Calu3 (cell line): ENCODE measurements around the gene FAT3. TPM values are rescaled to one million over a fixed set of nuclear protein-coding genes. Genes with fewer than 3 reads are reported as not detected.

Experiments used
- BruUV-seq: library from RNA; stranded (reverse); fragments of 400-500 nt; replicated peaks from 2 replicates; lab custom pipeline; 2021; lab: Mats Ljungman, UMichigan
- CTCF ChIA-PET: fragments of 300-600 bp; sonication (Branson Sonifier 250); formaldehyde crosslinking; loops from one replicate; lab custom pipeline; 2022; ENCODE audit warnings: antibody characterized with exemption; lab: Charles Lee
- DNase-seq: peaks from one replicate; pipeline ENCODE4 v3.0.0; 2022
- H3K27ac Mint-ChIP-seq: one replicate; pipeline ENCODE4 v1.8.0; 2022; ENCODE audit warnings: mixed read lengths; ENCODE audit not compliant: unreplicated experiment
- H3K27me3 Mint-ChIP-seq: one replicate; pipeline ENCODE4 v1.8.0; 2022; ENCODE audit warnings: mixed read lengths; ENCODE audit not compliant: unreplicated experiment
- H3K36me3 Mint-ChIP-seq: one replicate; pipeline ENCODE4 v1.8.0; 2022; ENCODE audit warnings: mild to moderate bottlenecking, moderate library complexity, mixed read lengths; ENCODE audit not compliant: insufficient read depth, unreplicated experiment
- H3K4me1 Mint-ChIP-seq: one replicate; pipeline ENCODE4 v1.8.0; 2022; ENCODE audit warnings: mild to moderate bottlenecking, low read depth, mixed read lengths; ENCODE audit not compliant: unreplicated experiment
- H3K4me3 Mint-ChIP-seq: one replicate; pipeline ENCODE4 v1.8.0; 2022; ENCODE audit warnings: mild to moderate bottlenecking, low read depth, moderate library complexity, mixed read lengths; ENCODE audit not compliant: unreplicated experiment
- H3K9me3 Mint-ChIP-seq: one replicate; pipeline ENCODE4 v1.8.0; 2022; ENCODE audit warnings: low read depth, mixed read lengths; ENCODE audit not compliant: unreplicated experiment
- intact Hi-C: fragments of 100-400 bp; cut with micrococcal nuclease; formaldehyde crosslinking; loops from one replicate; pipeline ENCODE4 v1.10.0; 2022; ENCODE audit not compliant: unreplicated experiment
- total RNA-seq: library from RNA; stranded (reverse); gene quantifications from 2 replicates; pipeline ENCODE4 v1.2.3, GENCODE V29; 2022
- TF ChIP-seq, protein P1 (sequence below): fragments of 200-600 bp; IDR thresholded peaks from one replicate; pipeline ENCODE4 v1.8.0; 2022; ENCODE audit warnings: antibody characterized with exemption; ENCODE audit not compliant: unreplicated experiment

Gene FAT3
- total RNA-seq, 1 experiment from 2014 or later, result 0.68 TPM

- no TSS peak for BruUV-seq
- TF ChIP-seq, protein P1, sequence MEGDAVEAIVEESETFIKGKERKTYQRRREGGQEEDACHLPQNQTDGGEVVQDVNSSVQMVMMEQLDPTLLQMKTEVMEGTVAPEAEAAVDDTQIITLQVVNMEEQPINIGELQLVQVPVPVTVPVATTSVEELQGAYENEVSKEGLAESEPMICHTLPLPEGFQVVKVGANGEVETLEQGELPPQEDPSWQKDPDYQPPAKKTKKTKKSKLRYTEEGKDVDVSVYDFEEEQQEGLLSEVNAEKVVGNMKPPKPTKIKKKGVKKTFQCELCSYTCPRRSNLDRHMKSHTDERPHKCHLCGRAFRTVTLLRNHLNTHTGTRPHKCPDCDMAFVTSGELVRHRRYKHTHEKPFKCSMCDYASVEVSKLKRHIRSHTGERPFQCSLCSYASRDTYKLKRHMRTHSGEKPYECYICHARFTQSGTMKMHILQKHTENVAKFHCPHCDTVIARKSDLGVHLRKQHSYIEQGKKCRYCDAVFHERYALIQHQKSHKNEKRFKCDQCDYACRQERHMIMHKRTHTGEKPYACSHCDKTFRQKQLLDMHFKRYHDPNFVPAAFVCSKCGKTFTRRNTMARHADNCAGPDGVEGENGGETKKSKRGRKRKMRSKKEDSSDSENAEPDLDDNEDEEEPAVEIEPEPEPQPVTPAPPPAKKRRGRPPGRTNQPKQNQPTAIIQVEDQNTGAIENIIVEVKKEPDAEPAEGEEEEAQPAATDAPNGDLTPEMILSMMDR, result no peak
- CTCF ChIA-PET, result no interaction called here
- DNase-seq, result no peak
- intact Hi-C loops, result no loop called here
- H3K4me1 Mint-ChIP-seq, result no peaks in the 10 kb centered on the region
- no peaks in the 10 kb centered on the region for H3K36me3 Mint-ChIP-seq
- H3K27me3 Mint-ChIP-seq, result no peaks in the 10 kb centered on the region
- H3K9me3 Mint-ChIP-seq, result no peaks in the 10 kb centered on the region
- H3K4me3 Mint-ChIP-seq, result no peak overlapping the region
- H3K27ac Mint-ChIP-seq, result no peak overlapping the region
Observed at GRCh38 chr11:92216789-92217188, 7.8 kb upstream of the FAT3 start.

DNA sequence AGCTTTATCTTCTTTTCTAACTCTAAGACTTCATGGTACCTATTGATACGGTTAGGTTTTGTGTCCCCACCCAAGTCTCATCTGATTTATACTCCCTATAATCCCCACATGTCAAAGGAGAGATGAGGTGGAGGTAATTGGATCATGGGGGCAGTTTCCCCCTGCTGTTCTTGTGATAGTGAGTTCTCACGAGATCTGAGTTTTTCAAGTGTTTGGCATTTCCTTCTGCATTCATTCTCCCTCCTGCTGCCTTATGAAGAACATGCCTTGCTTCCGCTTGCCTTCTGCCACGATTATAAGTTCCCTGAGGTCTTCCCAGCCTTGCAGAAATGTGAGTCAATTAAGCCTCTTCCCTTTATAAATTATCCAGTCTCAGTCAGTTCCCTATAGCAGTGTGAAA is 5.1 kb upstream of the FAT3 start:
- TF ChIP-seq, protein P1, result no peak
- intact Hi-C loops, result no loop called here

GRCh38 chr11:92222701-92223100 is 1.9 kb upstream of the FAT3 start:
- Mint-ChIP-seq H3K4me1 (no peaks in the 10 kb centered on the region), H3K4me3 (no peak overlapping the region), H3K27ac (no peak overlapping the region), H3K36me3 (peaks cover 24% of the 10 kb centered on the region), H3K27me3 (peaks cover 32% of the 10 kb centered on the region), H3K9me3 (no peaks in the 10 kb centered on the region)
- TF ChIP-seq, protein P1, result no peak
- intact Hi-C loops, result no loop called here
- BruUV-seq, result no TSS peak
- CTCF ChIA-PET, result interaction anchor here (0.5 kb wide), 1 partner anchor 164 kb away, joined by 3 read pairs; no protein-coding TSS in a partner anchor
- no peak for DNase-seq

More for the DNA sequence above, 5.1 kb upstream of the FAT3 start:
- H3K27me3 Mint-ChIP-seq, result peaks cover 15% of the 10 kb centered on the region
- H3K9me3 Mint-ChIP-seq, result no peaks in the 10 kb centered on the region
- H3K27ac Mint-ChIP-seq, result no peak overlapping the region
- DNase-seq, result no peak
- H3K4me1 Mint-ChIP-seq, result no peaks in the 10 kb centered on the region
- CTCF ChIA-PET, result no interaction called here
- H3K36me3 Mint-ChIP-seq, result peaks cover 2% of the 10 kb centered on the region
- no TSS peak for BruUV-seq
- H3K4me3 Mint-ChIP-seq, result no peak overlapping the region

- H3K27ac Mint-ChIP-seq, result no peak overlapping the region
- TF ChIP-seq, protein P1, result no peak
- intact Hi-C loops, result no loop called here
- no peaks in the 10 kb centered on the region for H3K9me3 Mint-ChIP-seq
- BruUV-seq, result no TSS peak
- H3K36me3 Mint-ChIP-seq, result peaks cover 24% of the 10 kb centered on the region
- CTCF ChIA-PET, result interaction anchor here (0.8 kb wide), 1 partner anchor 33 kb away, joined by 4 read pairs; no protein-coding TSS in a partner anchor
- H3K4me1 Mint-ChIP-seq, result no peaks in the 10 kb centered on the region
- no peak for DNase-seq
- peak overlapping the region; percentile 79 for H3K4me3 Mint-ChIP-seq
- peaks cover 32% of the 10 kb centered on the region for H3K27me3 Mint-ChIP-seq
Observed at GRCh38 chr11:92224054-92224406, 588 bp upstream of the FAT3 start.
